Gastroesophageal sphincter (tissue), 3 donors: ENCODE measurements around the gene DACT2.

Experiments
- CTCF ChIP-seq, 4 experiments: fragments of 200-600 bp in 2 of 4; fragments of 450-650 bp in 2 of 4; sonication (generic) in 1 of 4; IDR thresholded peaks; one replicate each; pipeline ENCODE4 v1.5.1; 2017 to 2019; ENCODE audit warnings: antibody characterized with exemption in 4 of 4, mild to moderate bottlenecking in 2 of 4, moderate library complexity in 2 of 4
- POLR2A ChIP-seq, 2 donors: fragments of 450-650 bp; IDR thresholded peaks; one replicate each; pipeline ENCODE4 v1.6.1; 2017; ENCODE audit warnings: antibody characterized with exemption in 2 of 2, mild to moderate bottlenecking in 2 of 2, moderate library complexity in 1 of 2
- POLR2AphosphoS5 ChIP-seq: sonication (generic); formaldehyde crosslinking; IDR thresholded peaks from one replicate; pipeline ENCODE4 v1.6.1; 2017; ENCODE audit warnings: antibody characterized with exemption

- TF ChIP-seq POLR2A (IDR thresholded peaks at IDR 0.05) (no peak), POLR2AphosphoS5 (no peak), CTCF (IDR thresholded peaks at IDR 0.05) (no peak)
Measured at GRCh38 chr6:168264593-168265335, 54.8 kb downstream of the DACT2 start.
